GM18909 (cell line): ENCODE data around the gene NRXN2.
"Not testable (repeated sequence)": the region's sequence is repeated elsewhere in the genome, so short reads cannot be mapped to it uniquely, and the experiment has no call there.

Source experiments
- ATAC-seq: cut with Tn5 transposase; IDR thresholded peaks from one replicate; pipeline ENCODE4 v1.9.1; 2021; ENCODE audit warnings: mild to moderate bottlenecking; ENCODE audit not compliant: unreplicated experiment, poor library complexity

NRXN2 gene

GRCh38 chr11:64711956-64712362, 11.0 kb downstream of the NRXN2 start:
- no peak for ATAC-seq

- ATAC-seq, result no peak
Measured at GRCh38 chr11:64711138-64711955, 11.7 kb downstream of the NRXN2 start.

- no peak for ATAC-seq
Measured at GRCh38 chr11:64710418-64711137, 12.4 kb downstream of the NRXN2 start.

GRCh38 chr11:64705501-64705900, 17.5 kb downstream of the NRXN2 start:
- no peak for ATAC-seq

DNA sequence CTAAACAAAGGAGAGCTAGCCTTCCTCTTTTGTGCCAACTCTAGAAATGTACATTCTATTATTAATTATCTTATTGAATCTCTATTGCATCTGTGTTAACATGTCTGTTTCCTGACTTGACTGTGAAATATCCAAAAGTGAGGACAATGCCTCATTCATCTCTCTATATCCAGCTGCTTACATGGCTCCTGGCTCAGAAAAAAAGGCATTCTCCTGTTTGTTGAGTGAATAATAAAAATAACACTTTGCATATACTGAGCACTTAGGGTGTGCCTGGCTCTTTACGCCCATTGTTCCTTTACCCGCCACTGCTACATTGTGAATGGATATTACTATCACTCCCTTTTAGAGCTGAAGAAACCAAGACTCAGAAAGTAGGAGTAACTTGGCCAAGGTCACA, 19.9 kb downstream of the NRXN2 start:
- ATAC-seq, result no peak

- not testable (repeated sequence) for ATAC-seq
Measured at GRCh38 chr11:64701956-64702355, 21.0 kb downstream of the NRXN2 start.

DNA sequence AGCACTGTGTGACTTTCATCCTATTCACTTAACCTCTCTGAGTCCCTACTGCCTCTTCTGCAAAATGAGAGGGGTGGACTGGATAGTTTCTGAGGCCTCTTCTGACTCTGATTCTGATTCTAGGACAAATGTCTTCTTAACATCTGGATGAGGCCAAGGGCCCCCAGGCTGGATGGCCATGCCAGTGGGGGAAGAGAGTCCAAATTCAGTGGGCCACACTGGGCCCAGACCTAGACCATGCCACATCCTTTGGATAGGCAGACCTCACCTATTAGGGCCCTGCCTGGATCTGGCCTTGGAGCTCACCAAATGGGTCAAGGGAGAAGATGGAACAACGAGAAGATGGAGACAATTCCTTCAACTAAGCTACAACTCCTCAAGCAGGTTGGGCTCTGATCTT, 24.6 kb downstream of the NRXN2 start:
- ATAC-seq, result no peak

- ATAC-seq, result no peak
Measured at GRCh38 chr11:64697663-64698375, 25.2 kb downstream of the NRXN2 start.

DNA sequence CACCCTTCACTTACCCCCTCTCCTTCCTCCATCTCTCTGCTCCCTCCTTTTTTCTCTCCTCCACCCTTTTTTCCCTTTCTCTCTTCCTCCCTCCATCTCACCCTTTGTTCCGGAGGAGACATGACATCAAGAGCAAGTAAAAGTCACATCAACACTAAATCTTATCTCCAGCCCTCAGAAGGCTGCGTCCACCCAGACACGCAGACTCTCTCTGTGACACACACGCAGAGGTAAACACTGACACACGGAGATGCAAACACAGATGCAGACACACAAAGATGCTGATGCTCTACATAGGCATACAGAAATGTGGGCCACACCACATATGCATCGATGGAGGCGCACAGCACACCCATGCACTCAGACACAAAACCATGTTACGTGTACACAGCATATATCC, 27.0 kb downstream of the NRXN2 start:
- ATAC-seq, result no peak

DNA sequence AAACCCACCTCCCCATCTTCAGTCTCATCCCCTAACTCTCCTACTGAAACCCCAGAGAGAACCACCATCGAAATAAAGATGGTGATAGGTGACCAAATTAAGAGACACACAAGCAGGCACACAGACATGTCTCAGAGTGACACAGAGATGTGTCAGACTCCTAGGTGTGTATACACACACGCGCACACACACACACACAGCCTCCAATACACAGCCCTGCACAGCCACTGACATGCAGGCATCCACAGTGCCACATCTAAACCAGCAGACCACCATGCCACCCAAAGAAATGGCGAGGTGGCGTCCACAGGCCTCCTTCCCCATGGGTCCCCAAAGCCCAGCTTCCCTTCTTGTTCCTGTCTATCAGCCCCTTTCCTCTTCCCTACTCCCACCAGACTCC, 27.4 kb downstream of the NRXN2 start:
- no peak for ATAC-seq

- peak; percentile 56 for ATAC-seq
Measured at GRCh38 chr11:64694821-64695365, 28.1 kb downstream of the NRXN2 start.

DNA sequence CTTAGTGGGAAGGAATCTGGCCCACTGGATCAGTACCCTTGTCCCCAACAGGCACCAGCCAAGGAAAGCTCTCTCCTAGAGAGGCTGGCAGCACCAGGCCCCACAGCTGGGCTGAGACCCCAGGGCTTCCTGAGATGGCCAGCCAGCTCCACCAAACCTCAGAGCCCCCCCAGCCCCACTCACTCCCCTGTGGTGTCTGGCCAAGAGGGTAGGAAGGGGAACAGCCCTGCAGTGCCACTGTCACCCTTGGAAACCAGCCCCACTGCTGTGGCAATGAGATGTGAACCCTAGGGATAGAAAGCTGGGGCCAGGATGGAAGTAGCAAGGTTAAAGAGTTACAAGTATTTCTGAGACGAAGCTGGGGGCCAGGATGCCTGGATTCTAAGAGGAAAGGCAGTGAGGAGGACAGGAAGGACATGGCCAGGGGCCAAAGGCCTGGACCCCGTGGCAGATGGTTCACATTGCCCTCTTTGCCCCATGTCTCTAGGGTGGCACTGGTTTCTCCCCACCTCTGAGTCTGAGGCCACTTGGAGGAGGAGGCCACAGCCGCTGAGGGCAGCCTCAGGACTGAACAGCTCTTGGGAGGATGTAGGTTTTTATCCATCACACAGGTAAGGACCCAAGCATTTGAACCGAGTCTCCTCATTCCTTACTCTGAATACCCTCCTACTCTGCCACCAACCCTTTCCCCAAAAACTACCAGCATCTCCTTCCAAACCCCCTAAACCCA, 28.8 kb downstream of the NRXN2 start:
- no peak for ATAC-seq

- ATAC-seq, result no peak
Measured at GRCh38 chr11:64692764-64693331, 30.1 kb downstream of the NRXN2 start.

DNA sequence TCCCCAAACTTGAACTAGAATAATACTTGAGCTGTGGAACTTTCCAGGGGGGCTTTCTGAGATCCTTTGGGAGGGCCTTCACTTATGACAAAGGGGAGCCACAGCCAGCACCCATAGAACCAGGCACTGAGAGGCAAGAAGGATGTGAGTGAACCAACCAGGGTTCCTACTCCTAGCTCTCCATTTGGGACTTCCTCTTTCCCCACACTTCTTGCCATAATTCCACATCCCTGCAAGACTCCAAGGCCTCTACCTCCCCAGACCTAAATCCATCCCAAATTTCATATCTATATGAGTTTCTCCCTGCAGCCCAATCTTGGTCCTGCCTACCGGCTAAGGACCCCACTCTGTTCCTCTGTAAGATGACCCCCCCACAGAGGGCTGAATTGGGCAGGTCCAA, 31.5 kb downstream of the NRXN2 start:
- no peak for ATAC-seq

- ATAC-seq, result no peak
Measured at GRCh38 chr11:64690235-64690634, 32.8 kb downstream of the NRXN2 start.

DNA sequence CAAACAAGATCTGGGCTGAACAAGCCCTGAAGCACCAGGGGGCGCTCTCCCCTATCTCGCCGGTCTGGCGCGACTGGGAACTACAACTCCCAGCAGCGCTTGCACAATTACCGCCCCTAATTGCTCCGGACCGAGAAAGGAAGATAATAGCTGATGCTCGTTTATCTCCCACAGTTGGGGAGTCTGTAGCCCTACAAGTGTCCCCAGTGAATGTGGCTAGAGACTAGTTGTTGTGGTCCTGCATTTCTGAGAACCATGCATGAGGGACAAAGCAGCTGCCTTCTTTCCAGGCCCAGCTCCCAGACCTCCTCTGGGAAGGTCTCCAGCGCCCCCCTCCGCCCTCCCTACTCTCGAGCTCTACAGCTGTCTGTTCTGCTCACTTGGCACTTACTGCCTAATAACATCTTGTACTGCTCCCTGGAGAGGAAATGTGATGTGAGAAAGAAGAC, 34.4 kb downstream of the NRXN2 start:
- ATAC-seq, result peak; percentile 78

DNA sequence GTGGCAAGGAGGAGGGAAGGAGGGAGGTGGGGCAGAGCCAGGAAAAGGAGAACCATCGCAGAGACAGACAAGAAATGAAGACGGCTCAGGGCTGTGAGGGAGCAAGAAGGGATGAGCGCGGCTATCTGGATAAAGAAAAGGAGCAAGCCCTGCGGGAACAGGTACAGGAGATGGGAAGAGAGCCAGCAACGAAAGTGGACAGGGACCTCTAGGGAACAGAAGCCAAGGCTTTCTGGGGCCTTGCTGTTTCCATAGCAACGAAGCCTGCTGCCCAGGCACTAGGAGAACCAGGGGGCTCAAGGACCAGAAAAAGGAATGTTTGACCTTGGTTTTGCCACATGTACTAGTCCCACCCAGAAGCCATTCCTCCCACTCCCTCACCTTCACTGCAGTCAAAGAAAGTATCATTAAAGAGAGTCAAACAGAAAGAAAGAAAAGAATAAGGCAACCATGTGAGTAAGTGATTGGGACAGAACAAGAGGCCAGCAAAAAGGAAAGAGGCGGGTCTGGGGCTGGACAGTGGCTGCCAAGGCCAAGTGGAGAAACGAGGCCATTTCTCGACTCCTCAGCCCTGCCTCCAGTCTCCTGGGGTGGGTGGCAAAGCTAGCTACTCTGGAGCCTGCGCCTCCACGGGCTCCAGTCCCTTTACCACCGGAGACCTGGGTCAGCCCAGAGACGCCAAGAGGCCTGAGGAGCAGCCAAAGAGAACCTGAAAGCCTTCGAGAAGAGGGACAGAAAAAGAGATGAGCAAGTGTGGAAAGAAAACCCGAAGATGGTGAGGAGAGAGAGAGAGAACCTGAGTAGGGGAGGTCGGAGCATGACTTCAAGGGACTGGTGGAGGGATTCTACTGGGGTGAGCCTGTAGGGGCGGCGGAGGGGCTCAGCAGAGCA, 35.1 kb downstream of the NRXN2 start:
- ATAC-seq, result no peak

DNA sequence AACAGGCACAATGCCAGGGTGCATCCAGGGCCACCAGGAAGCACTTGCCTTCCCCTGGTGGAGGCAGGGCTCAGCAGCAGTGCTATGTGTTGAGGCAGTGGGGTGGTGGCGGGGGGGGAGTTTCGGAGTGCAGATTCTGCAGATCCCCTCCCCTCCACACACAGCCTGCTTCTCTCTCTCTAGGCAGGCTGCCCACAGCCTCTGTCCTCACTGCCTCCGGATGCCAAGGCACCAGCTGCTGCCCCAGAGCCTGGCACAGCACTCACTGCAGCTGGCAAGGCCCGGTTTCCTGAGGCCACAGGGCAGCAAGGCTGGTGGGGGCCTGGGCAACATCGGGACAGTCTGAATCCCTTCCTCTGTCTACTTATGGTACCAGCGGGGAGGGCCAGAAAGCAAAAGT, 35.8 kb downstream of the NRXN2 start:
- no peak for ATAC-seq
